OCI-LY1 (cell line): ENCODE data around the gene SP3.

ENCODE experiments used
- H2AFZ ChIP-seq: fragments of 200-600 bp; sonication (generic), shearing (Covaris generic); 2 replicates; pipeline ENCODE4 v1.6.0; 2014; ENCODE audit warnings: antibody characterized with exemption, mild to moderate bottlenecking, low read length
- H3F3A ChIP-seq: fragments of 200-600 bp; sonication (generic), shearing (Covaris generic); 2 replicates; pipeline ENCODE4 v1.6.0; 2014; ENCODE audit warnings: mild to moderate bottlenecking, antibody characterized with exemption, low read length, moderate library complexity; ENCODE audit not compliant: insufficient read depth
- H3K27ac ChIP-seq: fragments of 200-600 bp; sonication (generic); 2 replicates; pipeline ENCODE4 v1.5.1; 2014; ENCODE audit warnings: low read length, mixed run types, mild to moderate bottlenecking, low read depth; ENCODE audit not compliant: poor library complexity, severe bottlenecking
- H3K27me3 ChIP-seq: fragments of 200-600 bp; sonication (generic); 2 replicates; pipeline ENCODE4 v1.6.0; 2014; ENCODE audit warnings: antibody characterized with exemption, mild to moderate bottlenecking, low read length, moderate library complexity; ENCODE audit not compliant: insufficient read depth
- H3K36me3 ChIP-seq: fragments of 200-600 bp; sonication (generic); 2 replicates; pipeline ENCODE4 v1.6.1; 2014; ENCODE audit warnings: mild to moderate bottlenecking, antibody characterized with exemption, low read length, moderate library complexity, mixed read lengths; ENCODE audit not compliant: insufficient read depth
- H3K4me1 ChIP-seq: fragments of 200-600 bp; sonication (generic); 2 replicates; pipeline ENCODE4 v1.5.1; 2014; ENCODE audit warnings: mild to moderate bottlenecking, low read length, moderate library complexity; ENCODE audit not compliant: insufficient read depth, severe bottlenecking
- H3K4me2 ChIP-seq: fragments of 200-600 bp; sonication (generic), shearing (Covaris generic); 2 replicates; pipeline ENCODE4 v1.6.1; 2014; ENCODE audit warnings: low read length
- H3K4me3 ChIP-seq: fragments of 200-600 bp; sonication (generic); 2 replicates; pipeline ENCODE4 v1.5.1; 2014; ENCODE audit warnings: low read length, low read depth, mild to moderate bottlenecking, mixed read lengths; ENCODE audit not compliant: poor library complexity, severe bottlenecking
- H3K79me2 ChIP-seq: fragments of 200-600 bp; shearing (Covaris generic); 2 replicates; pipeline ENCODE4 v1.6.1; 2016; ENCODE audit warnings: mixed run types, low read length, mixed read lengths; ENCODE audit not compliant: insufficient read depth
- H3K9ac ChIP-seq: fragments of 200-600 bp; sonication (generic), shearing (Covaris generic); 2 replicates; pipeline ENCODE4 v1.6.1; 2014; ENCODE audit warnings: mild to moderate bottlenecking, low read length, mixed read lengths
- H3K9me2 ChIP-seq: fragments of 200-600 bp; sonication (generic), shearing (Covaris generic); 2 replicates; pipeline ENCODE4 v1.6.1; 2014; ENCODE audit warnings: low read depth, mild to moderate bottlenecking, low read length, mixed read lengths
- H3K9me3 ChIP-seq: fragments of 200-600 bp; shearing (Covaris generic); 2 replicates; pipeline ENCODE4 v1.6.1; 2014; ENCODE audit warnings: low read length, mixed read lengths
- H4K20me1 ChIP-seq: fragments of 200-600 bp; sonication (generic), shearing (Covaris generic); 2 replicates; pipeline ENCODE4 v1.6.0; 2016; ENCODE audit warnings: mild to moderate bottlenecking, low read length; ENCODE audit not compliant: insufficient read depth
- CTCF ChIP-seq: fragments of 200-600 bp; sonication (generic), shearing (Covaris generic); IDR thresholded peaks from 2 replicates; pipeline ENCODE4 v1.5.1; 2017; ENCODE audit warnings: mild to moderate bottlenecking, antibody characterized with exemption, low read length, moderate library complexity, mixed read lengths
- EZH2 ChIP-seq: fragments of 200-600 bp; sonication (generic), shearing (Covaris generic); IDR thresholded peaks from 2 replicates; pipeline ENCODE4 v1.8.0; 2017; ENCODE audit warnings: borderline replicate concordance, mixed run types, mild to moderate bottlenecking, antibody characterized with exemption, low read length, moderate library complexity, mixed read lengths

The SP3 gene

DNA sequence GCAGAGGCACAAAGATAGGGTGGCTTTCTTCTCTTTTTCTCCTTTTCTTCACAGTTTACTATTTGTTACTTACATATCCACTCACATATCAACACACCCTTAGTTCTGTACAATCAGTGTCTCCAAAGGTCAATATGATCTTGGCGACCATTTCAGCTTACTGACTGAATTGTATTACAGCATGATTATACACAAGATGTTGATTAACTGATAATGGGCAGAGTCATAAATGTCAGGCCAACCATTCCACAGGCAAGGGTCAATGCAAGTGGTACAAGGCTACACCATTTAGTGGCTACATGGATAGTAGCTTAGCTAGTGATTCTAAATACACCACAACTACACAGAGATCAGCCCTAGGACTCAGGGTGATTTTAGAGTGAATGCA is 20.4 kb upstream of the SP3 start:
- TF ChIP-seq CTCF (no peak), EZH2 (no peak)
- Histone ChIP-seq H3K79me2 (no peaks in the 10 kb centered on the region), H3K9me3 (no peaks in the 10 kb centered on the region), H3K4me2 (no peak overlapping the region), H2AFZ (no peak overlapping the region), H3K27me3 (no peaks in the 10 kb centered on the region), H3F3A (no peaks in the 10 kb centered on the region), H3K36me3 (no peaks in the 10 kb centered on the region), H3K4me3 (no peak overlapping the region), H3K4me1 (peaks cover 9% of the 10 kb centered on the region), H3K9ac (no peak overlapping the region), H4K20me1 (no peaks in the 10 kb centered on the region), H3K9me2 (no peaks in the 10 kb centered on the region), H3K27ac (no peak overlapping the region)

GRCh38 chr2:173984866-173985604 is 19.9 kb upstream of the SP3 start:
- peaks cover 5% of the 10 kb centered on the region for H3K4me1 ChIP-seq
- no peak overlapping the region for H3K4me2 ChIP-seq
- no peaks in the 10 kb centered on the region for H4K20me1 ChIP-seq
- H3F3A ChIP-seq = no peaks in the 10 kb centered on the region
- H2AFZ ChIP-seq = no peak overlapping the region
- H3K9ac ChIP-seq = no peak overlapping the region
- TF ChIP-seq EZH2 (no peak), CTCF (no peak)
- no peaks in the 10 kb centered on the region for H3K36me3 ChIP-seq
- no peaks in the 10 kb centered on the region for H3K9me3 ChIP-seq
- H3K79me2 ChIP-seq = no peaks in the 10 kb centered on the region
- no peak overlapping the region for H3K4me3 ChIP-seq
- H3K9me2 ChIP-seq = no peaks in the 10 kb centered on the region
- no peaks in the 10 kb centered on the region for H3K27me3 ChIP-seq
- no peak overlapping the region for H3K27ac ChIP-seq

GRCh38 chr2:173983391-173983871 is 18.3 kb upstream of the SP3 start:
- H2AFZ ChIP-seq = no peak overlapping the region
- H3K9me2 ChIP-seq = no peaks in the 10 kb centered on the region
- H3K27me3 ChIP-seq = no peaks in the 10 kb centered on the region
- no peaks in the 10 kb centered on the region for H4K20me1 ChIP-seq
- H3K27ac ChIP-seq = no peak overlapping the region
- no peaks in the 10 kb centered on the region for H3K9me3 ChIP-seq
- TF ChIP-seq EZH2 = no peak
- no peak for TF ChIP-seq CTCF
- no peaks in the 10 kb centered on the region for H3K36me3 ChIP-seq
- no peaks in the 10 kb centered on the region for H3K79me2 ChIP-seq
- H3F3A ChIP-seq = no peaks in the 10 kb centered on the region
- H3K4me1 ChIP-seq = no peaks in the 10 kb centered on the region
- no peak overlapping the region for H3K4me2 ChIP-seq
- no peak overlapping the region for H3K9ac ChIP-seq
- H3K4me3 ChIP-seq = no peak overlapping the region
